ENCODE measurements around the gene AKAP8. TPM values are rescaled to one million over a fixed set of nuclear protein-coding genes. Genes with fewer than 3 reads are reported as not detected.

The AKAP8 gene
- total and polyA plus RNA-seq, 4 donors, result 7.5 to 12.4 (median 9.8) TPM

GRCh38 chr19:15318241-15318691 lies 61.3 kb downstream of the AKAP8 start:
- no peaks in the 10 kb centered on the region for H3K27me3 ChIP-seq (ENCODE audit: control insufficient read depth in 4 of 4, insufficient read depth in 4 of 4, low read length in 3 of 4)
- H3K36me3 ChIP-seq (ENCODE audit: control insufficient read depth in 4 of 4, insufficient read depth in 3 of 4, low read depth in 1 of 4, low read length in 3 of 4), result no peaks in the 10 kb centered on the region
- no peak overlapping the region for H3K4me3 ChIP-seq (ENCODE audit: low read depth in 1 of 3, low read length in 3 of 3)
- no peak overlapping the region for H3K9ac ChIP-seq (ENCODE audit: low read depth in 1 of 2, low read length in 2 of 2)
- H3K27ac ChIP-seq (ENCODE audit: low read depth in 1 of 2, low read length in 2 of 2), result peak overlapping the region in 1 of 2 donors; percentile 5
- H3K4me1 ChIP-seq (ENCODE audit: control insufficient read depth in 4 of 4, insufficient read depth in 4 of 4, low read length in 3 of 4), result peaks cover 8 to 64% (median 47%) of the 10 kb centered on the region in 4 donors
- WGBS, result 72% methylated on average over 6 of the region's 6 CpGs
- TF ChIP-seq REST (IDR thresholded peaks at IDR 0.05) (no peak), RAD21 (IDR thresholded peaks at IDR 0.05) (no peak), SP1 (IDR thresholded peaks at IDR 0.05) (no peak), NR2F2 (IDR thresholded peaks at IDR 0.05) (no peak), MAX (IDR thresholded peaks at IDR 0.05) (no peak), YY1 (IDR thresholded peaks at IDR 0.05) (no peak), RXRA (IDR thresholded peaks at IDR 0.05) (no peak), ATF3 (IDR thresholded peaks at IDR 0.05) (no peak), JUND (IDR thresholded peaks at IDR 0.05) (no peak), CTCF (IDR thresholded peaks at IDR 0.05; ENCODE audit: low read depth, low read length, missing input control) (no peak), EGR1 (IDR thresholded peaks at IDR 0.05; ENCODE audit: low read depth in 2 of 2) (no peak)
- H3K9me3 ChIP-seq (ENCODE audit: control insufficient read depth in 4 of 4, low read length in 3 of 4), result no peaks in the 10 kb centered on the region
- DNase-seq (ENCODE audit: low spot score), result no peak

GRCh38 chr19:15317392-15318071 lies 62.1 kb downstream of the AKAP8 start:
- H3K4me1 ChIP-seq (ENCODE audit: control insufficient read depth in 4 of 4, insufficient read depth in 4 of 4, low read length in 3 of 4), result peaks cover 6 to 62% (median 47%) of the 10 kb centered on the region in 4 donors
- 70% methylated on average over 3 of the region's 3 CpGs for WGBS
- TF ChIP-seq RAD21 (IDR thresholded peaks at IDR 0.05) (no peak), YY1 (IDR thresholded peaks at IDR 0.05) (no peak), MAX (IDR thresholded peaks at IDR 0.05) (no peak), FOXA1 (IDR thresholded peaks at IDR 0.05) (no peak), HNF4G (IDR thresholded peaks at IDR 0.05) (no peak), TAF1 (conservative IDR thresholded peaks at IDR 0.05) (no peak), RXRA (IDR thresholded peaks at IDR 0.05) (no peak), FOXA2 (IDR thresholded peaks at IDR 0.05) (no peak), JUND (IDR thresholded peaks at IDR 0.05) (no peak), HNF4A (conservative IDR thresholded peaks at IDR 0.05) (no peak), REST (IDR thresholded peaks at IDR 0.05) (no peak), NR2F2 (IDR thresholded peaks at IDR 0.05) (no peak), SP1 (IDR thresholded peaks at IDR 0.05) (no peak)
- H3K4me3 ChIP-seq (ENCODE audit: low read depth in 1 of 3, low read length in 3 of 3), result no peak overlapping the region
- no peaks in the 10 kb centered on the region for H3K36me3 ChIP-seq (ENCODE audit: control insufficient read depth in 4 of 4, insufficient read depth in 3 of 4, low read depth in 1 of 4, low read length in 3 of 4)
- peak overlapping the region in 1 of 2 donors; percentile 5 for H3K27ac ChIP-seq (ENCODE audit: low read depth in 1 of 2, low read length in 2 of 2)
- H3K9ac ChIP-seq (ENCODE audit: low read depth in 1 of 2, low read length in 2 of 2), result no peak overlapping the region
- H3K9me3 ChIP-seq (ENCODE audit: control insufficient read depth in 4 of 4, low read length in 3 of 4), result no peaks in the 10 kb centered on the region
- H3K27me3 ChIP-seq (ENCODE audit: control insufficient read depth in 4 of 4, insufficient read depth in 4 of 4, low read length in 3 of 4), result no peaks in the 10 kb centered on the region
- DNase-seq (ENCODE audit: low spot score), result no peak

Measured in liver (tissue), 9 donors.